Right atrium auricular region (tissue), 2 donors: ENCODE results near the gene DNAH3. TPM values are rescaled to one million over a fixed set of nuclear protein-coding genes. Genes with fewer than 3 reads are reported as not detected.
A peak's percentile ranks its signal among the peaks of the same experiment; 100 is the strongest.
"Not testable (repeated sequence)": the region's sequence is repeated elsewhere in the genome, so short reads cannot be mapped to it uniquely, and the experiment has no call there.

ENCODE experiments used
- DNase-seq: peaks from one replicate; pipeline ENCODE4 v3.0.0-alpha.2; 2019; ENCODE audit warnings: low spot score
- H3K27ac ChIP-seq, 2 donors: fragments of 200-600 bp; sonication (generic); 1 replicate in 1 of 2; 2 replicates in 1 of 2; pipeline ENCODE4 v1.5.1; 2016 to 2019
- H3K27me3 ChIP-seq, 2 donors: fragments of 200-600 bp; sonication (generic); one replicate each; pipeline versions ENCODE4 v1.5.1 to v1.6.0; 2017 to 2019
- H3K36me3 ChIP-seq: fragments of 200-600 bp; sonication (generic); one replicate; pipeline ENCODE4 v1.5.1; 2016
- H3K4me1 ChIP-seq, 2 donors: fragments of 200-600 bp; sonication (generic); one replicate each; pipeline versions ENCODE4 v1.5.1 to v1.6.0; 2017 to 2019
- H3K4me3 ChIP-seq, 2 donors: fragments of 200-600 bp; sonication (generic); 1 replicate in 1 of 2; 2 replicates in 1 of 2; pipeline ENCODE4 v1.5.1; 2017 to 2019; ENCODE audit warnings: mild to moderate bottlenecking in 1 of 2, moderate library complexity in 1 of 2
- H3K9me3 ChIP-seq, 2 donors: fragments of 200-600 bp; sonication (generic); one replicate each; pipeline ENCODE4 v1.5.1; 2019
- CTCF ChIP-seq, 2 donors: fragments of 200-600 bp; sonication (generic); IDR thresholded peaks; one replicate each; pipeline ENCODE4 v1.5.1; 2019; ENCODE audit warnings: antibody characterized with exemption in 2 of 2
- total RNA-seq, 2 donors: library from RNA; depleted of rRNA; stranded (reverse); fragments of >200 nt; gene quantifications; one replicate each; pipeline ENCODE4 v1.1.0, GENCODE V29; 2016

DNAH3 gene
- total RNA-seq, 2 donors from 2014 or later = 0.20 TPM; not detected in 1

- no peaks in the 10 kb centered on the region for H3K9me3 ChIP-seq
- no peak for DNase-seq
- H3K36me3 ChIP-seq = no peaks in the 10 kb centered on the region
- peak in 1 of 2 donors; percentile 43 for TF ChIP-seq CTCF (IDR thresholded peaks at IDR 0.05)
- no peaks in the 10 kb centered on the region for H3K27me3 ChIP-seq
- H3K4me3 ChIP-seq = no peak overlapping the region
- no peaks in the 10 kb centered on the region for H3K4me1 ChIP-seq
- H3K27ac ChIP-seq = no peak overlapping the region
These were observed 149.4 kb downstream of the DNAH3 start for GRCh38 chr16:21001262-21001661.

GRCh38 chr16:20997147-20997546, 153.5 kb downstream of the DNAH3 start:
- no peak overlapping the region for H3K27ac ChIP-seq
- TF ChIP-seq CTCF (IDR thresholded peaks at IDR 0.05) = no peak
- no peaks in the 10 kb centered on the region for H3K36me3 ChIP-seq
- H3K9me3 ChIP-seq = no peaks in the 10 kb centered on the region
- H3K4me3 ChIP-seq = no peak overlapping the region
- DNase-seq = no peak
- no peaks in the 10 kb centered on the region for H3K4me1 ChIP-seq
- H3K27me3 ChIP-seq = no peaks in the 10 kb centered on the region

DNA sequence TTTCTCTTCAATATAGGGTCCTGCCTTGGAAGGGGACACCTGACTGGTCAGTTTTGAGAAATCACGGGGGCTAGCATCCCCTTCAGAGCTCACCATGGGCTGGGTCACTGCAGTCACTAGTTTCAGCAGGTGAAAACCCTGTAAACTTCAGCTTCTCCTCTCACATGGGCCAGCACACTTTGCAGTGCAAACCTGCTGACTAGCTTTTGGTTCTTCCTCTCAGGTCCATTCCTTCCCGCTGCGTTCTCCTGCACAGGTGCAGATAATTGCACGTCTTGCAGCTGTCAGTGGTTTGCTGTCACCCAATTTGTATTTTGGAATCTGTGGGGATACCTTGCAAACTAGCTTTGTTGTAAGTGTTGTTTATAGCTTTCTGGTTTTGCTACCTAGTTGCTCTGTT, 154.9 kb downstream of the DNAH3 start:
- Histone ChIP-seq H3K36me3 (no peaks in the 10 kb centered on the region), H3K4me1 (no peaks in the 10 kb centered on the region), H3K4me3 (no peak overlapping the region), H3K27me3 (no peaks in the 10 kb centered on the region), H3K9me3 (no peaks in the 10 kb centered on the region), H3K27ac (no peak overlapping the region)
- no peak for DNase-seq
- TF ChIP-seq CTCF (IDR thresholded peaks at IDR 0.05) = no peak

GRCh38 chr16:20989496-20990070, 161.1 kb downstream of the DNAH3 start:
- H3K4me1 ChIP-seq, H3K27me3 ChIP-seq, H3K4me3 ChIP-seq, H3K9me3 ChIP-seq, H3K36me3 ChIP-seq, DNase-seq, H3K27ac ChIP-seq: not testable (repeated sequence)

- Histone ChIP-seq H3K36me3 (no peaks in the 10 kb centered on the region), H3K9me3 (no peaks in the 10 kb centered on the region), H3K4me1 (no peaks in the 10 kb centered on the region), H3K27me3 (no peaks in the 10 kb centered on the region), H3K4me3 (no peak overlapping the region), H3K27ac (no peak overlapping the region)
- DNase-seq = no peak
- no peak for TF ChIP-seq CTCF (IDR thresholded peaks at IDR 0.05)
These were observed 163.6 kb downstream of the DNAH3 start for GRCh38 chr16:20987049-20987448.

DNA sequence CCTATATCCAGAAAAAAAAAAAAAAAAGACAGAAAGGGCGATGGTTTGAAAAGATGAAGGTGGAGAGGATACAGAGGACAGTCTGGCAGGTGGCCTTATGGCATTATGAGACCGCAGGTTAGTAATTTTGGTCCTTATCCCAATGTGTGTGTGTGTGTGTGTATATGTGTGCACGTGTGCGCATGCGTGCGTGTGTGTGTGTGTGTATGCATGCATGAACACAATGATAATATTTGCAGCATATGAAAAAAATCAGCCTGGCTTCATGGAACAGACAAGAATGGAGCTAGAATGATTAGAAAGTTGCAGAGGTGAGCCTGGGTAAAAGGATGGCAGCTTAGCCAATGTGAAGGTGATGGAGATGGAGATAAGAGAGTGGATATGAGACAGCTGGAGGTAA, 166.6 kb downstream of the DNAH3 start:
- no peak overlapping the region for H3K27ac ChIP-seq
- H3K4me3 ChIP-seq = no peak overlapping the region
- no peak for TF ChIP-seq CTCF (IDR thresholded peaks at IDR 0.05)
- H3K4me1 ChIP-seq = no peaks in the 10 kb centered on the region
- no peaks in the 10 kb centered on the region for H3K27me3 ChIP-seq
- H3K36me3 ChIP-seq = no peaks in the 10 kb centered on the region
- no peak for DNase-seq
- H3K9me3 ChIP-seq = no peaks in the 10 kb centered on the region
